HEK293 (cell line): ENCODE measurements around the gene KIFC1.

ENCODE experiments used
- CTCF ChIA-PET: fragments of 350-600 bp; formaldehyde crosslinking; extraction: SDS; loops from one replicate; lab custom pipeline; 2021; ENCODE audit warnings: antibody characterized with exemption; lab: Yijun Ruan, JAX
- POLR2A ChIA-PET: fragments of 300-600 bp; formaldehyde crosslinking; extraction: SDS; loops from one replicate; lab custom pipeline; 2020; ENCODE audit warnings: antibody characterized with exemption, inconsistent platforms; lab: Yijun Ruan, JAX
- H3K27ac ChIP-seq: fragments of 200-500 bp; sonication (Bioruptor generic); 2 replicates; pipeline ENCODE4 v1.5.1; 2014; ENCODE audit warnings: low read depth, low read length, control low read depth, inconsistent platforms; ENCODE audit errors: extremely low read depth
- H3K36me3 ChIP-seq, 2 experiments: fragments of 200-500 bp in 1 of 2; sonication (Bioruptor generic) in 1 of 2; 1 replicate in 1 of 2; 2 replicates in 1 of 2; pipeline ENCODE4 v1.5.1; 2014 to 2017; ENCODE audit warnings: inconsistent platforms in 2 of 2, low read length in 2 of 2; ENCODE audit not compliant: control insufficient read depth in 2 of 2, insufficient read depth in 1 of 2
- H3K4me1 ChIP-seq: fragments of 200-500 bp; sonication (Bioruptor generic); 2 replicates; pipeline ENCODE4 v1.5.1; 2014; ENCODE audit warnings: mild to moderate bottlenecking, low read length, inconsistent platforms; ENCODE audit not compliant: control insufficient read depth, insufficient read depth
- H3K4me3 ChIP-seq: 2 replicates; pipeline ENCODE4 v1.5.1; 2011; ENCODE audit warnings: low read depth, mild to moderate bottlenecking, control low read depth, low read length, moderate library complexity
- H3K9me3 ChIP-seq: fragments of 200-500 bp; sonication (Bioruptor generic); 2 replicates; pipeline ENCODE4 v1.5.1; 2014; ENCODE audit warnings: low read depth, low read length, inconsistent platforms; ENCODE audit not compliant: control insufficient read depth, insufficient read depth
- BCL6B ChIP-seq: fragments of 450-650 bp; formaldehyde crosslinking; IDR thresholded peaks from 2 replicates; pipeline ENCODE4 v1.5.1; 2017; ENCODE audit warnings: missing biosample characterization, missing genetic modification characterization
- HOXA7 ChIP-seq: sonication (generic); formaldehyde crosslinking; IDR thresholded peaks from 2 replicates; pipeline ENCODE4 v1.8.1; 2022; ENCODE audit warnings: missing genetic modification reagents, borderline replicate concordance
- HOXD13 ChIP-seq: sonication (generic); formaldehyde crosslinking; IDR thresholded peaks from 2 replicates; pipeline ENCODE4 v1.8.0; 2022; ENCODE audit warnings: missing genetic modification reagents, borderline replicate concordance
- KLF8 ChIP-seq: fragments of 450-650 bp; formaldehyde crosslinking; IDR thresholded peaks from 2 replicates; pipeline ENCODE4 v1.5.1; 2016; ENCODE audit warnings: missing biosample characterization, missing genetic modification characterization
- PATZ1 ChIP-seq: fragments of 450-650 bp; formaldehyde crosslinking; IDR thresholded peaks from 2 replicates; pipeline ENCODE4 v1.5.1; 2016; ENCODE audit warnings: missing biosample characterization, missing genetic modification characterization
- WT1 ChIP-seq: fragments of 450-650 bp; formaldehyde crosslinking; IDR thresholded peaks from 2 replicates; pipeline ENCODE4 v1.5.1; 2016; ENCODE audit warnings: missing biosample characterization, missing genetic modification characterization
- ZBTB10 ChIP-seq: fragments of 450-650 bp; formaldehyde crosslinking; IDR thresholded peaks from 2 replicates; pipeline ENCODE4 v1.5.1; 2016; ENCODE audit warnings: missing biosample characterization, missing genetic modification characterization
- ZBTB17 ChIP-seq: fragments of 450-650 bp; formaldehyde crosslinking; IDR thresholded peaks from 2 replicates; pipeline ENCODE4 v1.5.1; 2016; ENCODE audit warnings: missing biosample characterization, missing genetic modification characterization
- ZBTB20 ChIP-seq: fragments of 450-650 bp; formaldehyde crosslinking; IDR thresholded peaks from 2 replicates; pipeline ENCODE4 v1.5.1; 2016; ENCODE audit warnings: missing biosample characterization, missing genetic modification characterization
- ZNF26 ChIP-seq: fragments of 450-650 bp; formaldehyde crosslinking; IDR thresholded peaks from 2 replicates; pipeline ENCODE4 v1.5.1; 2016; ENCODE audit warnings: missing biosample characterization, missing genetic modification characterization
- ZNF335 ChIP-seq: fragments of 450-650 bp; formaldehyde crosslinking; conservative IDR thresholded peaks from 2 replicates; pipeline ENCODE4 v1.5.1; 2016; ENCODE audit warnings: missing biosample characterization, missing genetic modification characterization
- ZNF398 ChIP-seq: fragments of 450-650 bp; formaldehyde crosslinking; IDR thresholded peaks from 2 replicates; pipeline ENCODE4 v1.5.1; 2017; ENCODE audit warnings: missing biosample characterization, missing genetic modification characterization
- ZNF423 ChIP-seq: fragments of 450-650 bp; formaldehyde crosslinking; IDR thresholded peaks from 2 replicates; pipeline ENCODE4 v1.5.1; 2016; ENCODE audit warnings: missing biosample characterization, missing genetic modification characterization
- ZNF433 ChIP-seq: fragments of 450-650 bp; formaldehyde crosslinking; IDR thresholded peaks from 2 replicates; pipeline ENCODE4 v1.5.1; 2016; ENCODE audit warnings: missing biosample characterization, missing genetic modification characterization, low read depth
- ZNF580 ChIP-seq: fragments of 450-650 bp; formaldehyde crosslinking; IDR thresholded peaks from 2 replicates; pipeline ENCODE4 v1.5.1; 2016; ENCODE audit warnings: missing biosample characterization, missing genetic modification characterization
- ZNF658 ChIP-seq: fragments of 450-650 bp; formaldehyde crosslinking; IDR thresholded peaks from 2 replicates; pipeline ENCODE4; 2016; ENCODE audit warnings: missing biosample characterization, missing genetic modification characterization
- ZNF76 ChIP-seq: fragments of 450-650 bp; formaldehyde crosslinking; IDR thresholded peaks from 2 replicates; pipeline ENCODE4; 2016; ENCODE audit warnings: low read depth, missing biosample characterization, missing genetic modification characterization, borderline replicate concordance

The KIFC1 gene

GRCh38 chr6:33417128-33417902, 25.7 kb downstream of the KIFC1 start:
- CTCF ChIA-PET = interaction anchor here (0.6 to 1.7 kb wide), 7 partner anchors 9 to 162 kb away, joined by 3 to 7 read pairs (median 3); partner anchors contain the start of gene BAK1
- H3K4me1 ChIP-seq = no peaks in the 10 kb centered on the region

GRCh38 chr6:33417903-33418689, 26.5 kb downstream of the KIFC1 start, which contains the start of gene CUTA:
Gene CUTA (minus strand): TSS chr6:33418107. CDS start chr6:33418000, 107 bp downstream.
- H3K4me1 ChIP-seq = no peaks in the 10 kb centered on the region
- CTCF ChIA-PET = interaction anchor here (0.6 to 2.2 kb wide), 13 partner anchors 10 to 284 kb away, joined by 3 to 13 read pairs (median 4); partner anchors contain the start of genes B3GALT4 and BAK1
- TF ChIP-seq ZNF26 (tag by site-specific recombination) (no peak), ZNF580 (peak; percentile 91; the same call in 1 of the 2 replicates), HOXD13 (no peak), ZBTB10 (tag by site-specific recombination) (peak; percentile 99), ZNF658 (tag by site-specific recombination) (no peak), KLF8 (tag by site-specific recombination) (peak; percentile 58; the same call in 1 of the 2 replicates)

More at GRCh38 chr6:33417128-33417902, 25.7 kb downstream of the KIFC1 start:
- H3K9me3 ChIP-seq = no peaks in the 10 kb centered on the region
- POLR2A ChIA-PET = interaction anchor here (0.6 to 3.4 kb wide), 7 partner anchors 9 to 445 kb away, joined by 3 to 16 read pairs (median 9); partner anchors contain the start of genes RPS18, VPS52, ZBTB22 and ZBTB9
- H3K4me3 ChIP-seq = peak overlapping the region; percentile 40
- peak overlapping the region; percentile 67 for H3K27ac ChIP-seq
- TF ChIP-seq ZNF398 (tag by site-specific recombination) = peak; percentile 26; the same call in 1 of the 2 replicates
- peak; percentile 2; the same call in 1 of the 2 replicates for TF ChIP-seq ZBTB17
- TF ChIP-seq ZNF76 (tag by site-specific recombination) = no peak
- TF ChIP-seq ZNF433 = no peak
- no peak for TF ChIP-seq ZNF423
- 0 out of 2 replicates have a peak, but pooled peaks have one; percentile 5 for TF ChIP-seq WT1 (tag by site-specific recombination)
- peak; percentile 66 for TF ChIP-seq PATZ1 (tag by site-specific recombination)
- 0 out of 2 replicates have a peak, but pooled peaks have one; percentile 12 for TF ChIP-seq ZBTB20 (tag by site-specific recombination)
- TF ChIP-seq ZNF335 (tag by site-specific recombination) = peak; percentile 72
- peak; percentile 35; the same call in 1 of the 2 replicates for TF ChIP-seq BCL6B (tag by site-specific recombination)
- TF ChIP-seq HOXA7 (CRISPR knock-in tag) = no peak
- peaks cover 0 to 42% of the 10 kb centered on the region in 2 experiments; a peak in 1 of 3 replicates for H3K36me3 ChIP-seq

More at GRCh38 chr6:33417903-33418689, 26.5 kb downstream of the KIFC1 start, which contains the start of gene CUTA:
- POLR2A ChIA-PET = interaction anchor here (0.5 to 3.4 kb wide), 12 partner anchors 8 to 796 kb away, joined by 3 to 16 read pairs (median 8); partner anchors contain the start of genes B3GALT4, PHF1, RPS18 and VPS52
- H3K36me3 ChIP-seq = peaks cover 0 to 34% of the 10 kb centered on the region in 2 experiments; a peak in 1 of 3 replicates
- H3K9me3 ChIP-seq = no peaks in the 10 kb centered on the region
- peak within 1 kb of the TSS; percentile 67 for H3K27ac ChIP-seq
- H3K4me3 ChIP-seq = peak within 1 kb of the TSS; percentile 46
